Omental fat pad (tissue), 4 donors: Measurements from ENCODE around the gene LPP. TPM values are rescaled to one million over a fixed set of nuclear protein-coding genes. Genes with fewer than 3 reads are reported as not detected.

Experiments used
- ATAC-seq: fragments of 150-250 bp; one replicate; pipeline ENCODE4 v1.9.1; 2016; ENCODE audit warnings: mild to moderate bottlenecking, moderate library complexity; ENCODE audit not compliant: low FRiP score
- DNase-seq: peaks from one replicate; pipeline ENCODE4 v3.0.0-alpha.2; 2019; ENCODE audit warnings: low spot score
- CTCF ChIP-seq, 3 donors: fragments of 450-650 bp; IDR thresholded peaks; one replicate each; pipeline ENCODE4 v1.5.1; 2016 to 2017; ENCODE audit warnings: antibody characterized with exemption in 3 of 3, mild to moderate bottlenecking in 3 of 3, moderate library complexity in 2 of 3
- total RNA-seq, 4 donors: library from RNA; depleted of rRNA; stranded (reverse); fragments of >200 nt; gene quantifications; one replicate each; pipeline ENCODE4 v1.1.0, GENCODE V29; 2016

Gene LPP
- total RNA-seq, 4 donors from 2014 or later: 113 to 302 (median 126) TPM

- no peak for TF ChIP-seq CTCF (IDR thresholded peaks at IDR 0.05)
- no peak for DNase-seq
- no peak for ATAC-seq
These were observed 314.2 kb downstream of the LPP start for GRCh38 chr3:188468196-188468595.

DNA sequence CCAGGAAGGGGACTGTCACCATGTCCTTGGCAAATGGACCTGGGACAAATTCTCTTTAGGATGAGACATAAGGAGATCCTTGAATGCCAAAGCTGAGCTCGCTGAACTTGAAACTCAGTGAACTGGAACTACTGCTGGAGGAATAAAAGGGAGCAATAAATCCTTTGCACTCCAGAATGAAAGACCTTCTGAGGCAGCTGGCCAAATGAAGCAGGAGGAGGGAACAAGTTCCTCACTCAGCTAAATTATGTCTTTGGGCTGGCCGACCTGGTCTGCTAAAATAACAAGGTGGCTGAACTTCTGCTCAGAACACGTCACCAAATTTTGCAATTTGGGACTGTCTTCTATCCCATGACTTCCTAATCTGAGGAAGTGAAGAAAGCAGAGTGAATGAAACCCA is 314.7 kb downstream of the LPP start:
- no peak for TF ChIP-seq CTCF (IDR thresholded peaks at IDR 0.05)
- ATAC-seq (no peak), DNase-seq (no peak)

GRCh38 chr3:188469228-188469885 is 315.4 kb downstream of the LPP start:
- no peak for TF ChIP-seq CTCF (IDR thresholded peaks at IDR 0.05)
- ATAC-seq (no peak), DNase-seq (no peak)

GRCh38 chr3:188470508-188471130 is 316.7 kb downstream of the LPP start:
- TF ChIP-seq CTCF (IDR thresholded peaks at IDR 0.05): no peak
- no peak for DNase-seq
- no peak for ATAC-seq

DNA sequence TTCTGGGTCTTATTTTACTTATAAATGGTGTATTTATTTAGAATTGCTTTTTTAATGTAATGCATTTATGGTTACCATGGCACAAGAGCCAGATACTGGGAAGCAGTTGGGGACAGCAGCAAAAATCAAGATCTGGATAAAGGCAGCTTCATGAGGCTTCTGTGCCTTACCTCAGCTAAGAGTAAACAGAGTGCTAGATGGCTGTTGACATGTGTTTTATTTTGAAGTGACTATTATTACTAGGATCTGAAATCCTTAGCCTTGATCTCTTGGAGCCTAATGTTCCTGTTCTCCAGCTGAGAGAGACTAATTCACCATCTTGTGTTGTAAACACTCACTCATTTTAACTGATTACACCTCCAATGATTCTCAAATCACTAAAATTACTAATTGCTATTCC is 317.8 kb downstream of the LPP start:
- no peak for TF ChIP-seq CTCF (IDR thresholded peaks at IDR 0.05)
- DNase-seq (no peak), ATAC-seq (no peak)

DNA sequence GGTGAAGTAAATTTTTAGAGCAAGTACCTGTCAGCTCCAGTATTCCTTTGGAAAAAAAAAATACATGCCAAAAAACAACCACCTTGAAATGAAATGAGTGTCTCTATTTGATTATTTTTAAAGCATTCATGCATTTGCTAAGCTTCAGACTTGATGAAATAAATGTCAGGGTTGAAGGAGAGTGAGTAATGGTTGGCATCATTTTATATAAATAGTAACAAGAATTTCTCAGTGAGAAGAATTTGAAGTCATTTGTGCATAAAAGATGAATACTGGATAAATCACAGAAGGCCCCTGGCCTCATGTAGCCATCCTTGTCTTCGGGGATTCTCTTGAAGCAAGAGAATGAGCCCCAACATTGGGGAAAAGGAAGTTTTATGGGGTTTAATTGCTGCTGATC is 318.4 kb downstream of the LPP start:
- ATAC-seq: no peak

More for the DNA sequence above, 318.4 kb downstream of the LPP start:
- no peak for TF ChIP-seq CTCF (IDR thresholded peaks at IDR 0.05)
- no peak for DNase-seq
